ENCODE data around the gene NFE2L3. TPM values are rescaled to one million over a fixed set of nuclear protein-coding genes. Genes with fewer than 3 reads are reported as not detected.
A peak's percentile ranks its signal among the peaks of the same experiment; 100 is the strongest.
"Not testable (repeated sequence)": the region's sequence is repeated elsewhere in the genome, so short reads cannot be mapped to it uniquely, and the experiment has no call there.

Gene NFE2L3
- total RNA-seq, 1 experiment from 2014 or later, result 51.3 TPM

GRCh38 chr7:26147646-26148306 lies 4.2 kb upstream of the NFE2L3 start:
- not testable (repeated sequence) for DNase-seq (ENCODE audit: low read depth)

GRCh38 chr7:26148307-26148700 lies 3.7 kb upstream of the NFE2L3 start:
- not testable (repeated sequence) for DNase-seq (ENCODE audit: low read depth)

GRCh38 chr7:26149391-26149977 lies 2.5 kb upstream of the NFE2L3 start:
- DNase-seq (ENCODE audit: low read depth), result no peak

- DNase-seq (ENCODE audit: low read depth), result peak; percentile 58
Measured at GRCh38 chr7:26151096-26151495, 902 bp upstream of the NFE2L3 start.

- no peak for DNase-seq (ENCODE audit: low read depth)
Measured at GRCh38 chr7:26151650-26151952, 397 bp upstream of the NFE2L3 start.

- DNase-seq (ENCODE audit: low read depth), result not testable (repeated sequence)
Measured at GRCh38 chr7:26152782-26153240, 813 bp downstream of the NFE2L3 start.

- DNase-seq (ENCODE audit: low read depth), result peak; percentile 33
Measured at GRCh38 chr7:26153241-26153822, 1.3 kb downstream of the NFE2L3 start.

- peak; percentile 67 for DNase-seq (ENCODE audit: low read depth)
Measured at GRCh38 chr7:26153823-26154783, 2.1 kb downstream of the NFE2L3 start.

- DNase-seq (ENCODE audit: low read depth), result peak; percentile 90
Measured at GRCh38 chr7:26155531-26156375, 3.8 kb downstream of the NFE2L3 start.

- DNase-seq (ENCODE audit: low read depth), result peak; percentile 95
Measured at GRCh38 chr7:26156451-26157420, 4.7 kb downstream of the NFE2L3 start.

- no peak for DNase-seq (ENCODE audit: low read depth)
Measured at GRCh38 chr7:26157520-26158105, 5.6 kb downstream of the NFE2L3 start.

- peak; percentile 59 for DNase-seq (ENCODE audit: low read depth)
Measured at GRCh38 chr7:26159243-26159642, 7.2 kb downstream of the NFE2L3 start.

- DNase-seq (ENCODE audit: low read depth), result no peak
Measured at GRCh38 chr7:26160896-26161295, 8.9 kb downstream of the NFE2L3 start.

- no peak for DNase-seq (ENCODE audit: low read depth)
Measured at GRCh38 chr7:26162431-26162830, 10.4 kb downstream of the NFE2L3 start.

- DNase-seq (ENCODE audit: low read depth), result not testable (repeated sequence)
Measured at GRCh38 chr7:26163804-26164203, 11.8 kb downstream of the NFE2L3 start.

- no peak for DNase-seq (ENCODE audit: low read depth)
Measured at GRCh38 chr7:26165950-26166683, 14.1 kb downstream of the NFE2L3 start.

GRCh38 chr7:26166684-26167266 lies 14.8 kb downstream of the NFE2L3 start:
- DNase-seq (ENCODE audit: low read depth), result no peak

GRCh38 chr7:26167303-26167934 lies 15.4 kb downstream of the NFE2L3 start:
- DNase-seq (ENCODE audit: low read depth), result no peak

All from M059J (cell line).